ENCODE results near the gene HOXC13. TPM values are rescaled to one million over a fixed set of nuclear protein-coding genes. Genes with fewer than 3 reads are reported as not detected.

The HOXC13 gene
- polyA plus RNA-seq, 3 donors = 0.11 TPM; not detected in 2

- no peak for DNase-seq (ENCODE audit: extremely low read depth in 1 of 11, low read depth in 9 of 11, low spot score in 4 of 11)
These were observed 1.5 kb upstream of the HOXC13 start for GRCh38 chr12:53937099-53937498.

- DNase-seq (ENCODE audit: extremely low read depth in 1 of 11, low read depth in 9 of 11, low spot score in 4 of 11) = no peak
These were observed 870 bp upstream of the HOXC13 start for GRCh38 chr12:53937596-53938325.

GRCh38 chr12:53939141-53940108, 794 bp downstream of the HOXC13 start:
- peak in 2 of 11 donors; percentile 39 to 43 for DNase-seq (ENCODE audit: extremely low read depth in 1 of 11, low read depth in 9 of 11, low spot score in 4 of 11)

- DNase-seq (ENCODE audit: extremely low read depth in 1 of 11, low read depth in 9 of 11, low spot score in 4 of 11) = no peak
These were observed 1.9 kb downstream of the HOXC13 start for GRCh38 chr12:53940443-53941014.

- DNase-seq (ENCODE audit: extremely low read depth in 1 of 11, low read depth in 9 of 11, low spot score in 4 of 11) = no peak
These were observed 2.6 kb downstream of the HOXC13 start for GRCh38 chr12:53941187-53941586.

GRCh38 chr12:53941750-53942149, 3.1 kb downstream of the HOXC13 start:
- DNase-seq (ENCODE audit: extremely low read depth in 1 of 11, low read depth in 9 of 11, low spot score in 4 of 11) = no peak

- no peak for DNase-seq (ENCODE audit: extremely low read depth in 1 of 11, low read depth in 9 of 11, low spot score in 4 of 11)
These were observed 3.9 kb downstream of the HOXC13 start for GRCh38 chr12:53942467-53942997.

- no peak for DNase-seq (ENCODE audit: extremely low read depth in 1 of 11, low read depth in 9 of 11, low spot score in 4 of 11)
These were observed 5.6 kb downstream of the HOXC13 start for GRCh38 chr12:53944209-53944608.

GRCh38 chr12:53944907-53945847, 6.5 kb downstream of the HOXC13 start:
- DNase-seq (ENCODE audit: extremely low read depth in 1 of 11, low read depth in 9 of 11, low spot score in 4 of 11) = no peak

- no peak for DNase-seq (ENCODE audit: extremely low read depth in 1 of 11, low read depth in 9 of 11, low spot score in 4 of 11)
These were observed 9.1 kb downstream of the HOXC13 start for GRCh38 chr12:53947743-53948142.

- DNase-seq (ENCODE audit: extremely low read depth in 1 of 11, low read depth in 9 of 11, low spot score in 4 of 11) = no peak
These were observed 10.3 kb downstream of the HOXC13 start for GRCh38 chr12:53948650-53949593.

- DNase-seq (ENCODE audit: extremely low read depth in 1 of 11, low read depth in 9 of 11, low spot score in 4 of 11) = no peak
These were observed 11.2 kb downstream of the HOXC13 start for GRCh38 chr12:53949631-53950436.

GRCh38 chr12:53950437-53950773, 11.8 kb downstream of the HOXC13 start:
- DNase-seq (ENCODE audit: extremely low read depth in 1 of 11, low read depth in 9 of 11, low spot score in 4 of 11) = no peak

- no peak for DNase-seq (ENCODE audit: extremely low read depth in 1 of 11, low read depth in 9 of 11, low spot score in 4 of 11)
These were observed 12.4 kb downstream of the HOXC13 start for GRCh38 chr12:53950789-53951576.

- no peak for DNase-seq (ENCODE audit: extremely low read depth in 1 of 11, low read depth in 9 of 11, low spot score in 4 of 11)
These were observed 13.1 kb downstream of the HOXC13 start for GRCh38 chr12:53951577-53952334.

Measured in renal cortex interstitium (tissue), 11 donors.